ENCODE results near the gene VHLL. TPM values are rescaled to one million over a fixed set of nuclear protein-coding genes. Genes with fewer than 3 reads are reported as not detected.
"Not testable (repeated sequence)": the region's sequence is repeated elsewhere in the genome, so short reads cannot be mapped to it uniquely, and the experiment has no call there.

VHLL gene
- total and polyA plus RNA-seq, 10 of the 15 experiments (the other 5 are each of a cell fraction or from before 2014, with no cell fraction given) = 0.23 TPM; not detected in 9

- TF ChIP-seq BCL3 (IDR thresholded peaks at IDR 0.05; ENCODE audit: borderline replicate concordance, insufficient read depth, low read depth, low read length, poor library complexity, severe bottlenecking) = no peak
- no peak for TF ChIP-seq ASH2L (IDR thresholded peaks at IDR 0.05; ENCODE audit: borderline replicate concordance, low read depth)
- no peak for TF ChIP-seq ZNF622 (IDR thresholded peaks at IDR 0.05)
Observed at GRCh38 chr1:156347331-156347730, 48.2 kb upstream of the VHLL start (continued).

DNA sequence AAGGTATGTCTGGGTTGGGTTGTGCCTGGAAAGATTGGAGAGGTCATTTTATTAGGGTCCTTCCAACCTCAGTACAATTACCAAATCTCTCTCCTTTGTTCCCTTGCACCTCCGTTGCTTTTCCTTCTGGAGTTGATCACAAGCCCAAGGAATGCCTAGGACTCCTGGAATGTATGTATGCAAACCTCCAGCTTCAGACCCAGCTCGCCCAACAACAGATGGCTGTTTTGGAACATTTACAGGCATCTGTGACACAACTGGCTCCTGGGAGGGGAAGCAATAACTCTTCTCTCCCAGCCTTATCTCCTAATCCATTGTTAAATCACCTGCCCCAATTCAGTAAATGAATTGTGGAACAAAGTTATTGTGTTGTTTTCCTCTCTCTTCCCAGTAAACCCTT lies 47.5 kb upstream of the VHLL start:
- Histone ChIP-seq H3K27ac (ENCODE audit: control insufficient read depth, insufficient read depth) (no peak overlapping the region), H3K79me2 (ENCODE audit: control insufficient read depth, insufficient read depth, low read length) (no peaks in the 10 kb centered on the region), H3K4me1 (ENCODE audit: control insufficient read depth, insufficient read depth, low read length) (no peaks in the 10 kb centered on the region), H3K9me3 (replicated peaks; ENCODE audit: control insufficient read depth, insufficient read depth, low read length) (no peaks in the 10 kb centered on the region), H3K27me3 (replicated peaks in 1 of 2; ENCODE audit: control insufficient read depth in 2 of 2, insufficient read depth in 2 of 2, low read length in 1 of 2) (peaks cover 0 to 5% of the 10 kb centered on the region in 2 experiments; a peak in 1 of 4 replicates), H3K4me2 (ENCODE audit: control insufficient read depth, insufficient read depth) (no peak overlapping the region), H2AFZ (ENCODE audit: control insufficient read depth, low read depth, low read length) (no peak overlapping the region), H3K9ac (ENCODE audit: control insufficient read depth, insufficient read depth, low read length) (no peak overlapping the region), H3K4me3 (no peak overlapping the region), H3K36me3 (ENCODE audit: control insufficient read depth in 2 of 2, insufficient read depth in 2 of 2, low read length in 1 of 2) (no peaks in the 10 kb centered on the region), H4K20me1 (ENCODE audit: control insufficient read depth, insufficient read depth) (no peaks in the 10 kb centered on the region)
- SMC1A ChIA-PET (ENCODE audit: uncharacterized antibody, unreplicated experiment) = no interaction called here
- BruUV-seq (replicated peaks) = no TSS peak
- WGBS (ENCODE audit: insufficient coverage, insufficient replicate concordance, low lambda C conversion rate, missing lambda C conversion rate) = 5% methylated on average over 2 of the region's 2 CpGs
- ATAC-seq = no peak
- in situ Hi-C loops (cut with MboI) (no loop called here), intact Hi-C loops (cut with micrococcal nuclease; ENCODE audit: unreplicated experiment) (no loop called here)
- POLR2A ChIA-PET = interaction anchor here (0.7 kb wide), 1 partner anchor 144 kb away, joined by 5 read pairs; no protein-coding TSS in a partner anchor
- RAD21 ChIA-PET (ENCODE audit: unreplicated experiment) = no interaction called here
- CTCF ChIA-PET = interaction anchor here (1.0 to 3.0 kb wide), 2 partner anchors 13 to 99 kb away, joined by 4 to 10 read pairs; no protein-coding TSS in a partner anchor
- DNase-seq (ENCODE audit: low read depth, low spot score) = no peak
- no peak for FAIRE-seq
- TF ChIP-seq TARDBP (IDR thresholded peaks at IDR 0.05; ENCODE audit: borderline replicate concordance) (no peak), ZZZ3 (IDR thresholded peaks at IDR 0.05; ENCODE audit: control insufficient read depth, insufficient read length, low read depth) (no peak), BRCA1 (IDR thresholded peaks at IDR 0.05; ENCODE audit: low read depth, low read length) (no peak), SUPT20H (IDR thresholded peaks at IDR 0.05; ENCODE audit: borderline replicate concordance, control insufficient read depth, low read depth, low read length) (no peak), MYC (IDR thresholded peaks at IDR 0.05; ENCODE audit: insufficient read depth, insufficient read length, insufficient replicate concordance, low read length, severe bottlenecking) (no peak)
- TF ChIP-seq, protein P1, sequence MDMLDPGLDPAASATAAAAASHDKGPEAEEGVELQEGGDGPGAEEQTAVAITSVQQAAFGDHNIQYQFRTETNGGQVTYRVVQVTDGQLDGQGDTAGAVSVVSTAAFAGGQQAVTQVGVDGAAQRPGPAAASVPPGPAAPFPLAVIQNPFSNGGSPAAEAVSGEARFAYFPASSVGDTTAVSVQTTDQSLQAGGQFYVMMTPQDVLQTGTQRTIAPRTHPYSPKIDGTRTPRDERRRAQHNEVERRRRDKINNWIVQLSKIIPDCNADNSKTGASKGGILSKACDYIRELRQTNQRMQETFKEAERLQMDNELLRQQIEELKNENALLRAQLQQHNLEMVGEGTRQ (IDR thresholded peaks at IDR 0.05; ENCODE audit: borderline replicate concordance, low read depth, low read length) = no peak

DNA sequence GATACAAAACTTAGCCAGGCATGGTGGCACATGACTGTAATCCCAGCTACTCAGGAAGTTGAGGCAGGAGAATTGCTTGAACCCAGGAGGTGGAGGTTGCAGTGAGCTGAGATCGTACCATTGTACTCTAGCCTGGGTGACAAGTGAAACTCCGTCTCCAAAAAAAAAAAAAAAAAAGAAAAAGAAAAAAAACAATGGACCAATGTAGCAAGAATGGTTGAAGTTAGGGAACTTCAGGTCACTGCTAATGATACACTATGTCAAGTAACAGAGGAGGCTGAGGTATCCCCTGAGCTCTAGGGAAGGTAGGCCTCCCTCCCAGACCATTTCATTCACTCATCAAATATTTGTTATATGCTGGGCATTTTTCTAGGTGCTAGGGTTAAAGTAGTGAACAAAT lies 46.9 kb upstream of the VHLL start:
- intact Hi-C loops (cut with micrococcal nuclease; ENCODE audit: unreplicated experiment) = not testable (repeated sequence)

More for the DNA sequence above, 46.9 kb upstream of the VHLL start:
- SMC1A ChIA-PET (ENCODE audit: uncharacterized antibody, unreplicated experiment); H3K27me3 ChIP-seq (replicated peaks in 1 of 2; ENCODE audit: control insufficient read depth in 2 of 2, insufficient read depth in 2 of 2, low read length in 1 of 2); H3K9me3 ChIP-seq (replicated peaks; ENCODE audit: control insufficient read depth, insufficient read depth, low read length); in situ Hi-C loops (cut with MboI); ATAC-seq; H3K9ac ChIP-seq (ENCODE audit: control insufficient read depth, insufficient read depth, low read length); FAIRE-seq; H2AFZ ChIP-seq (ENCODE audit: control insufficient read depth, low read depth, low read length); BruUV-seq (replicated peaks); H3K27ac ChIP-seq (ENCODE audit: control insufficient read depth, insufficient read depth); H3K4me2 ChIP-seq (ENCODE audit: control insufficient read depth, insufficient read depth); H4K20me1 ChIP-seq (ENCODE audit: control insufficient read depth, insufficient read depth); H3K79me2 ChIP-seq (ENCODE audit: control insufficient read depth, insufficient read depth, low read length); H3K4me3 ChIP-seq; H3K36me3 ChIP-seq (ENCODE audit: control insufficient read depth in 2 of 2, insufficient read depth in 2 of 2, low read length in 1 of 2); DNase-seq (ENCODE audit: low read depth, low spot score); RAD21 ChIA-PET (ENCODE audit: unreplicated experiment); H3K4me1 ChIP-seq (ENCODE audit: control insufficient read depth, insufficient read depth, low read length): not testable (repeated sequence)
- ChIA-PET CTCF (interaction anchor here (1.0 to 3.0 kb wide), 3 partner anchors 13 to 100 kb away, joined by 4 to 10 read pairs (median 6); no protein-coding TSS in a partner anchor), POLR2A (interaction anchor here (0.7 kb wide), 1 partner anchor 145 kb away, joined by 5 read pairs; no protein-coding TSS in a partner anchor)
- WGBS (ENCODE audit: insufficient coverage, insufficient replicate concordance, low lambda C conversion rate, missing lambda C conversion rate) = no CpG with 5 or more reads among the region's 2 CpGs

All from GM12878 (cell line).